PFSK-1 (cell line): Measurements from ENCODE around the gene USP47.

Experiments used
- FOXP2 ChIP-seq: optimal IDR thresholded peaks from 2 replicates; pipeline ENCODE3; 2011; ENCODE audit warnings: borderline replicate concordance, control low read depth, inconsistent platforms; ENCODE audit not compliant: insufficient read depth; ENCODE audit errors: extremely low read length, extremely low read depth
- POLR2AphosphoS5 ChIP-seq: IDR thresholded peaks from 2 replicates; pipeline ENCODE4 v1.6.1; 2012; ENCODE audit warnings: low read depth, mild to moderate bottlenecking, control low read depth, low read length, moderate library complexity
- REST ChIP-seq, 2 experiments: IDR thresholded peaks; 2 replicates each; pipeline versions ENCODE4 v1.6.1 to v1.8.0; 2011 to 2012; ENCODE audit warnings: low read depth in 2 of 2, low read length in 2 of 2, control low read depth in 1 of 2, inconsistent platforms in 1 of 2, mild to moderate bottlenecking in 1 of 2, moderate library complexity in 1 of 2; ENCODE audit not compliant: insufficient read depth in 1 of 2
- SIN3A ChIP-seq: IDR thresholded peaks from 2 replicates; pipeline ENCODE4 v1.6.1; 2012; ENCODE audit warnings: mild to moderate bottlenecking, low read length, moderate library complexity, borderline replicate concordance; ENCODE audit not compliant: insufficient read depth
- TAF1 ChIP-seq: IDR thresholded peaks from 2 replicates; pipeline ENCODE4 v1.6.1; 2012; ENCODE audit warnings: low read length, control low read depth, borderline replicate concordance; ENCODE audit not compliant: insufficient read depth

The USP47 gene

GRCh38 chr11:11996321-11997048, 154.7 kb downstream of the USP47 start:
- TF ChIP-seq POLR2AphosphoS5 (no peak), SIN3A (no peak), REST (IDR thresholded peaks at IDR 0.05; ENCODE audit: insufficient read depth in 1 of 2, low read depth in 2 of 2, low read length in 2 of 2) (no peak), TAF1 (no peak), FOXP2 (no peak)

GRCh38 chr11:11997049-11997322, 155.2 kb downstream of the USP47 start:
- no peak for TF ChIP-seq REST (IDR thresholded peaks at IDR 0.05; ENCODE audit: insufficient read depth in 1 of 2, low read depth in 2 of 2, low read length in 2 of 2)
- TF ChIP-seq FOXP2, result no peak
- TF ChIP-seq TAF1, result no peak
- no peak for TF ChIP-seq SIN3A
- no peak for TF ChIP-seq POLR2AphosphoS5

GRCh38 chr11:11998091-11998781, 156.5 kb downstream of the USP47 start:
- TF ChIP-seq REST (IDR thresholded peaks at IDR 0.05; ENCODE audit: insufficient read depth in 1 of 2, low read depth in 2 of 2, low read length in 2 of 2), result no peak
- TF ChIP-seq TAF1, result no peak

GRCh38 chr11:12001186-12001585, 159.4 kb downstream of the USP47 start:
- TF ChIP-seq TAF1 (no peak), SIN3A (no peak), REST (IDR thresholded peaks at IDR 0.05; ENCODE audit: insufficient read depth in 1 of 2, low read depth in 2 of 2, low read length in 2 of 2) (no peak), FOXP2 (no peak)

GRCh38 chr11:12003336-12003735, 161.6 kb downstream of the USP47 start:
- no peak for TF ChIP-seq SIN3A
- TF ChIP-seq FOXP2, result no peak
- TF ChIP-seq REST (IDR thresholded peaks at IDR 0.05; ENCODE audit: insufficient read depth in 1 of 2, low read depth in 2 of 2, low read length in 2 of 2), result no peak
- TF ChIP-seq TAF1, result no peak
- no peak for TF ChIP-seq POLR2AphosphoS5
